IgD-negative memory B cell (primary cell): ENCODE data around the gene GJA10. TPM values are rescaled to one million over a fixed set of nuclear protein-coding genes. Genes with fewer than 3 reads are reported as not detected.
"Not testable (repeated sequence)": the region's sequence is repeated elsewhere in the genome, so short reads cannot be mapped to it uniquely, and the experiment has no call there.

Experiments
- H3K27ac Mint-ChIP-seq, 3 donors: one replicate each; pipeline ENCODE4 v1.8.0; 2020 to 2022; ENCODE audit warnings: mild to moderate bottlenecking in 3 of 3, mixed read lengths in 3 of 3, moderate library complexity in 1 of 3
- H3K27me3 Mint-ChIP-seq: one replicate; pipeline ENCODE4 v1.8.0; 2021; ENCODE audit warnings: mixed read lengths
- H3K36me3 Mint-ChIP-seq: one replicate; pipeline ENCODE4 v1.8.0; 2020; ENCODE audit warnings: mild to moderate bottlenecking, mixed read lengths
- H3K4me1 Mint-ChIP-seq, 3 donors: one replicate each; pipeline ENCODE4 v1.8.0; 2020 to 2022; ENCODE audit warnings: mixed read lengths in 3 of 3, mild to moderate bottlenecking in 1 of 3
- H3K4me3 Mint-ChIP-seq, 4 donors: one replicate each; pipeline ENCODE4 v1.8.0; 2020 to 2022; ENCODE audit warnings: mild to moderate bottlenecking in 4 of 4, mixed read lengths in 4 of 4, moderate library complexity in 3 of 4
- H3K9me3 Mint-ChIP-seq, 3 donors: one replicate each; pipeline ENCODE4 v1.8.0; 2020 to 2021; ENCODE audit warnings: mixed read lengths in 3 of 3, mild to moderate bottlenecking in 1 of 3
- polyA plus RNA-seq: library from polyadenylated mRNA; unstranded; fragments of 300-500 nt; fragmentation: Illumina TruSeq; gene quantifications from one replicate; pipeline ENCODE4 v1.2.3, GENCODE V29; 2021

Gene GJA10
- not detected for polyA plus RNA-seq

DNA sequence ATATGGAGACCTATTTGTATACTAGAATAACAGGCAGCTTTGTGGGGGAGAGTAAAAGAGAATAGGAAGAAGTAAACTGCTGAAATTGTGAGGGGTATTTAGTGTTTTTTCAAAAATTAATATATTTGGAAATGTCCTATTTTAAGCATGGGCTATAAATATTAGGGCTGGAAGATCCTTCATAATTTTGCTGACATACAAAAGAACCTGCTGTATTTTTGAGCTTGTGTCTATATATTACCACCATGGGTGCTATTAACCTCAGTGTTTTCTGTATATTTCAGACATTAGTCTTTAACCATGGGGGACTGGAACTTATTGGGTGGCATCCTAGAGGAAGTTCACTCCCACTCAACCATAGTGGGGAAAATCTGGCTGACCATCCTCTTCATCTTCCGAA lies at the start of gene GJA10:
Gene GJA10, plus strand, starts transcription at position 301 of the 400 bp plus-strand sequence. Its CDS starts 0 bp downstream, at position 301.
- Mint-ChIP-seq H3K36me3 (no peaks in the 10 kb centered on the region), H3K27ac (no peak within 1 kb of the TSS), H3K27me3 (peaks cover 15% of the 10 kb centered on the region), H3K9me3 (peaks cover 0 to 2% (median 0%) of the 10 kb centered on the region in 3 donors), H3K4me1 (peaks cover 1 to 9% (median 6%) of the 10 kb centered on the region in 3 donors), H3K4me3 (peak within 1 kb of the TSS in 1 of 4 donors; percentile 9)

DNA sequence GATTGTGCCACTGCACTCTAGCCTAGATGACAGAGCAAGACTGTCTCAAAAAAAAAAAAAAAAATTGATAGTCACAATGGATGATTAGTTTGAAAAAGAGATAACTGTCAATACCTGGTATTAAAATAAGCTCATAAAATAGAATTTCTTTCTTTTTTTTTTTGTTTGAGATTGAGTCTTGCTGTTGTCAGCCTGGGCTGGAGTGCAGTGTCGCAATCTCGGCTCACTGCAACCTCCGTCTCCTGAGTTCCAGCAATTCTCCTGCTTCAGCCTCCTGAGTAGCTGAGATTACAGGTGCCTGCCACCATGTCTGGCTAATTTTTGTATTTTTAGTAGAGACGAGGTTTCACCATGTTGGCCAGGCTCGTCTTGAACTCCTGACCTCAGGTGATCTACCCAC lies 46.8 kb upstream of the GJA10 start:
- not testable (repeated sequence) for H3K9me3 Mint-ChIP-seq, H3K27me3 Mint-ChIP-seq, H3K4me3 Mint-ChIP-seq, H3K36me3 Mint-ChIP-seq, H3K27ac Mint-ChIP-seq
- peaks cover 5 to 12% (median 9%) of the 10 kb centered on the region in 3 donors for H3K4me1 Mint-ChIP-seq

DNA sequence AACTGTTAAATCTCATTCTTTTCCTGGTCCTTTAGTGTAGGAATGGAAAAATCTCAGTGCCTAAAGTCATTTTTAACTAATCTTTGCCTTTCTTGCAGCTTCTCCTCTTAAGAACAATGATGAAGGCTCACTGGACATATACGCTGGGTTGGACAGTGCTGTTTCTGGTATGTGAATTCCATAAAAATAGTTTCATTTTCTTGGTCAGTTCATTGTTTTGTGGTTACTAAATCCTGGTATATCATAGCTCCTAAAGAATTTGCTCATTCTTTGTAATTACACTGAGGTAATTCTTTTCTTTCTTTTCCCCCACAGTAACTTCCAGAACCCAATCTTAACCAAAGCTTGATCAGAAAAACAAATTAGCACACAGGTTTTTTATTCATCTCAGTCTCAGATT lies 41.2 kb upstream of the GJA10 start:
- Mint-ChIP-seq H3K27ac (peak overlapping the region in 1 of 3 donors; percentile 12), H3K36me3 (peaks cover 4% of the 10 kb centered on the region), H3K9me3 (no peaks in the 10 kb centered on the region), H3K27me3 (no peaks in the 10 kb centered on the region), H3K4me1 (peaks cover 0 to 2% (median 0%) of the 10 kb centered on the region in 3 donors), H3K4me3 (no peak overlapping the region)

DNA sequence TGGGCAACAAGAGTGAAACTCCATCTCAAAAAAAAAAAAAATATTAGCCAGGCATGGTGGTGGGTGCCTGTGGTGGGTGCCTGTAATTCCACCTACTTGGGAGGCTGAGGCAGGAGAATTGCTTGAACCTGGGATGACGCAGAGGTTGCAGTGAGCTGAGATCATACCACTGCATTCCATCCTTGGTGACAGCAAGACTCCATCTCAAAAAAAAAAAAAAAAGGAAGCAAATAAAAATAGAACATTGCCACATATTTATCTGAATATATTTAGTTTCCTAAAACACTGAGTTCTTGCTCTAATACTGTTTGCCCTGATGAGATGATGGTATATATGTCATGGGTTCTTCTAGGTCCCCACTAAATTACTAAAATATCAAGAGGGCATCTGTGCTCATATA lies 36.2 kb upstream of the GJA10 start:
- Mint-ChIP-seq H3K27me3 (no peaks in the 10 kb centered on the region), H3K4me3 (no peak overlapping the region), H3K9me3 (no peaks in the 10 kb centered on the region), H3K27ac (no peak overlapping the region), H3K4me1 (peaks cover 16 to 20% (median 18%) of the 10 kb centered on the region in 3 donors), H3K36me3 (peaks cover 15% of the 10 kb centered on the region)

GRCh38 chr6:89859744-89860143 lies 34.5 kb upstream of the GJA10 start:
- peaks cover 15% of the 10 kb centered on the region for H3K36me3 Mint-ChIP-seq
- no peak overlapping the region for H3K4me3 Mint-ChIP-seq
- peaks cover 16 to 21% (median 19%) of the 10 kb centered on the region in 3 donors for H3K4me1 Mint-ChIP-seq
- H3K27me3 Mint-ChIP-seq, result no peaks in the 10 kb centered on the region
- no peaks in the 10 kb centered on the region for H3K9me3 Mint-ChIP-seq
- no peak overlapping the region for H3K27ac Mint-ChIP-seq

- H3K27me3 Mint-ChIP-seq, result no peaks in the 10 kb centered on the region
- H3K4me3 Mint-ChIP-seq, result peak overlapping the region in 1 of 4 donors; percentile 50
- peaks cover 14% of the 10 kb centered on the region for H3K36me3 Mint-ChIP-seq
- peaks cover 16 to 21% (median 19%) of the 10 kb centered on the region in 3 donors for H3K4me1 Mint-ChIP-seq
- peak overlapping the region in 2 of 3 donors; percentile 2 to 18 for H3K27ac Mint-ChIP-seq
- H3K9me3 Mint-ChIP-seq, result no peaks in the 10 kb centered on the region
Observed at GRCh38 chr6:89862273-89862672, 32.0 kb upstream of the GJA10 start.

GRCh38 chr6:89862698-89863097 lies 31.6 kb upstream of the GJA10 start:
- peaks cover 14% of the 10 kb centered on the region for H3K36me3 Mint-ChIP-seq

DNA sequence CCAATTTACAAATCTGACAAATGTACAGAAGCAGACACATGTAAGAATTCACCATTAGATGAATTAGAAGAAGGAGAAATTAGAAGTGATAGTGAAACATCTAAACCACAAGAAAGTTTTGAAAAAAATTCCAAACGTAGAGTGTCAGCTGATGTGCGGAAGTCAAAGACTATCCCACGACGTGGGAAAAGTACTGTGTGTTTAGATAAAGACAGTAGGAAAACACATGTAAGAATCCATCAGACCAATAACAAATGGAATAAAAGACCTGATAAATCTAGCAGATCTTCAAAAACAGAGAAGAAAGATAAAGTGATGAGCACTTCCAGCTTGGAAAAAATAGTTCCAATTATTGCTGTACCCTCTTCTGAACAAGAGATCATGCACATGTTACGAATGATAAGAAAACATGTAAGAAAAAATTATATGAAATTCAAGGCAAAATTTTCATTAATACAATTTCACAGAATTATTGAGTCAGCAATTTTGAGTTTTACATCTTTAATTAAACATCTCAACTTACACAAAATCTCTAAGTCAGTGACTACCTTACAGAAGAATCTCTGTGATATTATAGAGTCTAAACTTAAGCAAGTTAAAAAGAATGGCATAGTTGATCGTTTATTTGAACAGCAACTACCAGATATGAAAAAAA lies 28.1 kb upstream of the GJA10 start:
- Mint-ChIP-seq H3K27ac (no peak overlapping the region), H3K9me3 (peaks cover 0 to 7% (median 0%) of the 10 kb centered on the region in 3 donors), H3K36me3 (peaks cover 15% of the 10 kb centered on the region), H3K4me1 (peaks cover 11 to 13% (median 12%) of the 10 kb centered on the region in 3 donors), H3K27me3 (no peaks in the 10 kb centered on the region), H3K4me3 (no peak overlapping the region)

More at GRCh38 chr6:89862698-89863097, 31.6 kb upstream of the GJA10 start:
- H3K27me3 Mint-ChIP-seq, result no peaks in the 10 kb centered on the region
- H3K9me3 Mint-ChIP-seq, result no peaks in the 10 kb centered on the region
- H3K27ac Mint-ChIP-seq, result peak overlapping the region in 2 of 3 donors; percentile 18 to 21
- peaks cover 16 to 21% (median 19%) of the 10 kb centered on the region in 3 donors for H3K4me1 Mint-ChIP-seq
- H3K4me3 Mint-ChIP-seq, result peak overlapping the region in 1 of 4 donors; percentile 50

DNA sequence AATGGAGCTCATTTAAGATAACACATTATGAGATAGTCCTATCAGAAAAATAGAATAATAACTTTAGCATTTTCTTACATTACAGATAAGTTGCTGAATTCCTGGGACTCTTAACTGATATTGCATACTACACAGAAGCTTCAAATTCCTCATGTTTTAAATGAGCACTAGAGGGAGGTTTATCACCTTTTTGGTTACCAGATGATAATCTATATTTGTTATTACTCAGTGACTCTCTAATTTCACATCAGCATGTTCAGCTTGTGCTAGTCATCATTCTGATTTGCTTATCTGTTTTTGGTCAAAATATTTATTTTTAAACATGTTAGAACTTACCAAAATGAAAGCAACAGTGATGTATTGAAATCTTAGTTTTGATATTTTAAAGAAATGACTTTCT lies 20.5 kb upstream of the GJA10 start:
- Mint-ChIP-seq H3K4me1 (peaks cover 0 to 2% (median 1%) of the 10 kb centered on the region in 3 donors), H3K36me3 (peaks cover 5% of the 10 kb centered on the region), H3K9me3 (no peaks in the 10 kb centered on the region), H3K27ac (no peak overlapping the region), H3K4me3 (no peak overlapping the region), H3K27me3 (no peaks in the 10 kb centered on the region)

DNA sequence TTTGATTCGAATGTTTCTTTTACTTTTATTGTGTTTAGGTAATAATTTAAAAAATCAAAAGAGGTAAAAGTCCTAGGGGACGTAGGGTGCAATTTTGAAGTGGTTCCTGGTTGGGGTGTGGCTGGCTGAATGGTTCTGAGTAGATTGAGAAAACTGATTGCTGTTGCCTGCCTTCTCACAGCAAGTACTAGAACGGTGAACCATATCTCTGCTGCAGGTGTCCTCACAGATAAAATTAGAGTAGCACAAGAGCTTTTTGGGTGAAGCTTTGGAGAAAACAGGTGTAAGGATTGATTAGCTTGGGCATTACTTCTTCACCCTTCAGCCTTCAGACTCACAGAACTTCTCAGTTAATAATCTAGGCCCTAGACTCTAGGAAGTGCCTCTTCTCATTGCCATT lies 19.8 kb upstream of the GJA10 start:
- H3K9me3 Mint-ChIP-seq, result no peaks in the 10 kb centered on the region

GRCh38 chr6:89886378-89887120 lies 7.7 kb upstream of the GJA10 start:
- peaks cover 1 to 8% (median 7%) of the 10 kb centered on the region in 3 donors for H3K4me1 Mint-ChIP-seq
- peaks cover 3% of the 10 kb centered on the region for H3K27me3 Mint-ChIP-seq
- H3K36me3 Mint-ChIP-seq, result peaks cover 2% of the 10 kb centered on the region
- no peak overlapping the region for H3K4me3 Mint-ChIP-seq
- H3K27ac Mint-ChIP-seq, result no peak overlapping the region
- no peaks in the 10 kb centered on the region for H3K9me3 Mint-ChIP-seq

More for the DNA sequence above, 19.8 kb upstream of the GJA10 start:
- Mint-ChIP-seq H3K27ac (peak overlapping the region in 1 of 3 donors; percentile 71), H3K4me3 (no peak overlapping the region), H3K27me3 (no peaks in the 10 kb centered on the region), H3K4me1 (peaks cover 0 to 2% (median 0%) of the 10 kb centered on the region in 3 donors), H3K36me3 (peaks cover 4% of the 10 kb centered on the region)

DNA sequence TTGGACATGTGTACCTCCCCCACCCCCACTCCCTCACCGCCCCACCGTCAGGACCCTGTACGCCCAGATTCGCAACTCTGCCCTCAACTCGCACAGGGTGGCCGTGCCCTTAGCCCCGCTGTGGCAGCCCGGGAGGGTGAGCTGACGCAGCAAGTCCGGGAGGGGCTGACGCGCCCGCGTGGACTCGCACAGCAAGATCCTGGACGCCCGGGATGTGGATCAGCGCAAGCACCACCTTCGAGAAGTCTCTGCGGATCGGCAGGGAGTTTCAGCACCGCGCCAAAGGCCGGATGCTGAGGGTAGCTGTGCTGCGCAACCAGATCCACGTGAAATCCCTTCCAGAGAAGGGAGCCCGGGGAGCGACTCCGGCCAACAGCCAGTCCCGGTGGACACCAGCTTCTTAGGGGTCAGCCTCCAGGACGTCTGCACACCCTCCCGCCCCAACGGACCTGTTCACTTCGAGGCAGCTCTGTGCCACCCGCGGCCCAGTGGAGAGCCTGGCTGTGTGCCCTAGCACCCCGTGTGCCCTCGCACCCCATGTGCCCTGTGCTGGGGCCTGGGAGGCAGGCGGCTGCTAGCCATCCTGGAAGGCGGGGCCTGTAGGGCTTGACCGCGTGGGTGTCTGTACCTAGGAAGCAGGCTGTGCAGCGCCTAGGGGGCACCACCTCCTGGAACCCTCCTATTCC lies 6.7 kb upstream of the GJA10 start:
- Mint-ChIP-seq H3K4me1 (peaks cover 1 to 10% (median 9%) of the 10 kb centered on the region in 3 donors), H3K9me3 (no peaks in the 10 kb centered on the region), H3K27ac (no peak overlapping the region), H3K36me3 (peaks cover 2% of the 10 kb centered on the region), H3K27me3 (peaks cover 5% of the 10 kb centered on the region), H3K4me3 (no peak overlapping the region)

DNA sequence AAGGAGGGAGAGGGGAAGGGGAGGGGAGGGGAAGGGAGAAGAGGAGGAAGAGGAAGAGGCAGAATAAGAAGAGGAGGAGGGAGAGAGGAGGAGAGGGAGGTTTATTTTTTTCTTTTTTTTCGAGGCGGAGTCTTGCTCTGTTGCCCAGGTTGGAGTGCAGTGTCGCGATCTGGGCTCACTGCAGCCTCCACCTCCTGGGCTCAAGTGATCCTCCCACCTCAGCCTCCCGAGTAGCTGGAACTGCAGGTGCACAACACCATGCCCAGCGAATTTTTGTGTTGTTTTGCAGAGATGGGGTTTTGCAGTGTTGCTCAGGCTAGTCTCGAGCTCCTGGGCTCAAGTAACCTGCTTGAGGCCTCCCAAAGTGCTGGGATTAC lies 6.1 kb upstream of the GJA10 start:
- H3K27ac Mint-ChIP-seq, result no peak overlapping the region
- no peak overlapping the region for H3K4me3 Mint-ChIP-seq
- H3K27me3 Mint-ChIP-seq, result peaks cover 7% of the 10 kb centered on the region
- H3K4me1 Mint-ChIP-seq, result peaks cover 1 to 10% (median 9%) of the 10 kb centered on the region in 3 donors
- no peaks in the 10 kb centered on the region for H3K9me3 Mint-ChIP-seq
- peaks cover 2% of the 10 kb centered on the region for H3K36me3 Mint-ChIP-seq

DNA sequence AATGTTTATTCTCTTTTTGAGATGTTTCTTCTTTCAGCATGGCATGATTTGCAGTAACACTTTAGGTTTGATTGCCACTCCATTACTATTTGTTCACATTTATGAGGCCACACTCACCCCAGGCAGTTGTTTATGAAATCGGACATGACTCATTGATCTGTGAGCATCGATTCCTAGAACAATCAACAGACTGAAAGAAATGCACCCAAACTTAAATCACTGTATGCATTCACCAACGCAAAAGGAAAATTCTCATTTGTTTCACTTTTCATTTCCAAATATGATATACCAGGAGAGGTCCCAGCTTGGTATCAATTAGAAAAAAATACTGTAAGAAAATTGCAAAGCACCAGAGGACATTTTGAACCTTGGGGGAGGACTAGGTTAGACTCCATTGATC lies 5.4 kb upstream of the GJA10 start:
- H3K27me3 Mint-ChIP-seq, result peaks cover 7% of the 10 kb centered on the region
- peaks cover 1 to 10% (median 9%) of the 10 kb centered on the region in 3 donors for H3K4me1 Mint-ChIP-seq
- H3K9me3 Mint-ChIP-seq, result no peaks in the 10 kb centered on the region
- H3K27ac Mint-ChIP-seq, result no peak overlapping the region
- no peak overlapping the region for H3K4me3 Mint-ChIP-seq
- peaks cover 2% of the 10 kb centered on the region for H3K36me3 Mint-ChIP-seq
